ENCODE results near the gene CPTP.

Gene CPTP

DNA sequence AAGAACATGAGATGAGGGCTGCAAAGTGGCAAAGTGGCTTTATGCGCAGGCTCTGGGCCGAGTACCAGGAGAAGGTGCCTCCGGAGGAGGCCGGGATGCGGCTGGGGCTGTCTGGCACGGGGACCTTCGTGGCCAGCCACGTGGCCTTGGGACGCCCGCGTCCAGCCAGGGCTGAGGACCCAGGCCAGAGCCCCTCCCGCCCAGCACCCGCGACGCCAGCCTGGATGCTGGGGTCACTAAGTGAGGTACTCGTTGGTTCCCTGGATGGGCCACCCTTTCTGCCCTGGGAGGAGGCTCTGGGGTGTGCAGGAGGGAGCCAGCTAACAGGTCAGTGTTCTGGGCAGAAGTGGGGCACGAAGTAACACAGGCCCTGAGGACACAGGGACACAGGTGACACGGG lies 31.8 kb upstream of the CPTP start:
- no peak for DNase-seq

DNA sequence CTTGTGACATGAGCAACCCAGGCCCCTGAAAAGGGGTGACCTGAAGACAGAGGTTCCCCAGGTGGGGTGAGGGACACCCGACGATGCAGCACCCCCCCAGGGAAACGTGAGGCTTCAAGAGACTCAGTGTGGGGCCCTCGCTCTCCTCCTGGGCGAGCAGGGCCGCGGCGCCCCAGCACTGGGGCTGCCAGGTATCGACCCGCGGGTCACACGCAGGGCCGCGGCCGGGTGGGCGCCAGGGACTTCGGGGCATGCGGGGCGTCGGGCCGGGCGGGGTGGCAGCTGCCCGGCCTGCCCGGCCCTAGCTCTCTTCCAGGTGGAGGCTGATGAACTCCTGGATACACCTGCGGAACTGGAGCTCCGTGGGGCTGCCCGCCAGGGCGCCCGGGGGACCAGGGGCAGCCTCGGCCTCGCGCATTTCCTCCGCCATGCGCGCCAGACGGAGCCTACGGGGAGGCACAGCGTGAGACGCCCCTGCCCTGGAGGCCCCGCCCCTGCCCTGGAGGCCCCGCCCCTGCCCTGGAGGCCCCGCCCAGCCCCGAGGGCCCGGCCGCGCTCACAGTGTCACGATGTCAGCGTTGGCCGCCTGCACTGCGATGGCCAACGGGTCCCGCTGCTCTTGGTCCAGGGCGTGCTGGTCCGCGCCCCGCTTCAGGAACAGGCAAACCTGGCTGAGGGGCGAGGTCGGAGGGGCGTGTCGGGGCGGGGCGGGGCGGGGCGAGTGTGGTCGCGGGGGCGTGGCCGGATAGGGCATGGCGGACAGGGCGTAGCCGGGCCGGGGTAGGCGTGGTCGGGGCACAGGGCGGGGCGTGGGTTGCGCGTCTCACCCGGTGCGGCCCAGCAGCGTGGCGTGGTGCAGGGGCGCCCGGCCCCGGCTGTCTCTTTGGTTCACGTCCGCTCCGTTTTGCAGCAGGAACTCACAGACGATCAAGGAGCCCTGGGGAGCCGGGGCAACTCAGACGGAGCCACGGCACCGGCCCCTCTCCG lies 31.0 kb upstream of the CPTP start:
- DNase-seq = no peak

DNA sequence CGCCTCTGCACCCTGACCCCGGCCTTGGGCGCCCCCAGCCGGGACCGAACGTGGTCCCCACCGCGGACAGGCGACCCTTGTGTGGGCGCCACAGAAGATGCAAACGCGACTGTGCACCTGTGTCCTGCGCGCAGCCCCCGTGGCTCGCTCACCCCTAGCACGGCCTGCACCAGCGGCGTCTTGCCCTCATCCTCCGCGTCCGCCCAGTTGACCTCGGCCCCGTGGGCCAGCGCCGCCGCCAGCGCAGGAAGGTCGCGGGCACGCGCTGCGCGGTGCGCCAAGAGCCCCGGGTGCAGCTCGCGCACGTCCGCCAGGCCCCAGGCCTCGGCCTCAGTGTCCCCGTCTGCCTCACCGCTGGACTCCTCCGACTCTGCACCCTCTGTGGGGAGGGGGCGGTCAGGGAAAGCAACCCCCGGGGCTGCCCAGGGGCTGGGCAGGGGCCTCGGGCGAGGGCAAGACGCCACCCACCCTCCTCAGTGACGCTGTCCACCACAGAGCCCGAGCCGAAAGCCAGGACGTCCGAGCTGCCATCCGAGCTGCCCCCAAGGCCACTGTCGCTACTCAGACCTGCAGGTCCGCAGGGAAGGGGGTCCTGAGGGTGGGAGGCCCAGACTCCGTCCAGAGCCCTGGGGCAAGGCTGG lies 30.2 kb upstream of the CPTP start:
- no peak for DNase-seq

DNA sequence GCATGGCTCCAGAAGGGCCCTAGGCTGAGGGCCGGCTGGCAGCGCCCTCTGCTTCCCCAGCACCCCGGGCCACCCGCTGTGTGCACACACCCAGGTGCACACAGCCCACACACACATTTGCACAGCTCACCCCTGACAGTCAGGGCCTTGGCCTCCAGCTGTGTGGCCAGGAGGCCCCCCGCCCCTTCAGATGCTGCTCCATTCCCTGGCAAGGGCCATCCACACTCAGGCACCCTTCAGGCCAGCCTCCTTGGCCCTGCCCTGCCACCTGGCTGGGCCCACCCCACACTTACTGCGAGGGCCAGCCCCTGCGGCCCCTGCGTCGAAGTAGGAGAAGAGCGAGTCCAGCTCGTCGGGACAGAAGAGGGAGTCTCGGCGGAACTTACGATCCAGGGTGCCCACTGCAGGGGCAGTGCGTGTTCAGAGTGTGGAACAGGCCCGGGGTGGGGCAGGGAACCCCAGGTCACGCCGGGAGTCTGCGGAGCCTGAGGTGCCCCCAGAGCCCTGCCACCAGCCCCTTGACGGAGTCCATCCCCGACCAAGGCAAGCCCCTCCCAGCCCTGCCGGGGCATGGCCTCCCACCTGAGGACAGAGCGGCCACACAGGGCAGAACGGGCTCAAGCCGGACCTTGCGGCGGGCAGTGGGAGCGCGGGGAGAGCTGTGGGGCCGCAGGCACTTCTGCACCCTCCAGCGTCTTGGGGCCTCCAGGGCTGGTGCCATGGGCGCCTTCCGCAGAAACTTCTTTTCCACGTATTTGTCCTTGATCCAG lies 29.3 kb upstream of the CPTP start:
- DNase-seq = no peak

DNA sequence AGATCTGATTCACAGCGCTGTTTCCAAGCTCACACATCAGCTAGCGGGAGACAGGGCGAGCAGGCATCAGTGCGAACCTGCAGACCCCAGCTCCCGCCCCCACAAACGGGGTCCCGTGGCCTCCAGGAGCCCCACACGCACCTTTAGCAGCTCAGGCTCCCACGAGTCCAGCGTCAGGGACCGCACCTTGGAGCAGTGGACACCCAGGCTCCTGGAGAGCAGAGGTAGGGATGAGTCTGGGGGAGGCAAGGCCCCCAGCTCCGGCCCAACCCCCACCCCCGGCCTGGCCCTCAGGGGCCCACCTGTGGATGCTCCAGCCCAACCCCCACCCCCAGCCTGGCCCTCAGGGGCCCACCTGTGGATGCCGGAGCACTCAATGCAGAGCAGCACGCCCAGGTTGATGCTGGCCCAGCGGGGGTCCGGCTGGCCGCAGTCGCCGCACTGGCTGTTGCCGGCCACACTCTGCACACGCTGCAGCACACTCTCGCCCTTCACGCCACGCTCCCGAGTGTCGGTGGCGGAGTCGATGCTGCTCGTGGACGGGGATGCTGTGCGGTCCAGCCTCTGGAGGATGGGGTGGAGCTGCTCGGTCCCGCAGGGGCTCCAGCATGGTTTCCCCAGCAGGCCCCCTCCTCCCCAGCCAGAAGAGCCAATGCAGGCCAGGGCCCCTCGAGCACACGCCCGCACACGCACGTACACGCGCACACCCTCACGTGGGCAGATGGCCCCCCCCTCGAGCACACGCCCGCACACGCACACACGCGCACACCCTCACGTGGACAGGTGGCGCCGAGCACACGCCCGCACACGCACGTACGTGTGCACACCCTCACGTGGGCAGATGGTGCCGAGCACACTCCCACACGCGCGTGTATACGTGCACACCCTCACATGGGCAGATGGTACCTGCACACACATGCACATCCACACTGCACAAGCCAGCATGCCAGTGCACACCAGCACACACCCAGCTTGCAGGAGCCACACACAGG lies 28.2 kb upstream of the CPTP start:
- no peak for DNase-seq

DNA sequence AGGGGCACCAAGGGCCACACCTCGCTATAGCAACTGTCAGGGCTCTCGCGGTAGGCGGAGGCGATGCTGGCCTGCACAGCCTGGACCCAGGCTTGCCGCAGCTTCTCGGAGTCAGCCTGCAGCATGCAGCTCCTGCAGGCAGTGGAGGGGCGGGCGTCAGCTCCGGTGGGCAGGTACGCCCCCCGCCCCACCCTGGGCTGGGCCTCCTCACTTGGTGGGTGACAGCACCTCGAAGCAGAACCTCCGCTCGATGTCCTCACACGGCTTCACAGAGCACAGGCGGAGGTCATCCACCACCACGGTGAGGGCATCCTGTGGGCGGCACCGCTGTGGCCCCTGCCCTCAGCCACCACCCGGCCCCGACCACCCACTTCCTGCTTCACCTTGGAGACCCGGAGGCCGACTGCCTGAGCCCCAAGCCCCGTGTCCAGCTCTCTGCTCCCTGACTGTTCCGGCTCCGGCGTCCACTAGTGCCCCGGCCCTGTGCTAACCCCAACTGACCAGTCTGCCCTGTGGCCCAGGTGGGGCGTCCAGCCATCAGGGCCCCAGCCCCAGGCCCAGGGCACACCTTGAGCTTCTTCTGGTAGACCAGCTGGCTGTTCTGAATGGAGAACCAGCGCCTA lies 26.7 kb upstream of the CPTP start:
- DNase-seq = no peak

DNA sequence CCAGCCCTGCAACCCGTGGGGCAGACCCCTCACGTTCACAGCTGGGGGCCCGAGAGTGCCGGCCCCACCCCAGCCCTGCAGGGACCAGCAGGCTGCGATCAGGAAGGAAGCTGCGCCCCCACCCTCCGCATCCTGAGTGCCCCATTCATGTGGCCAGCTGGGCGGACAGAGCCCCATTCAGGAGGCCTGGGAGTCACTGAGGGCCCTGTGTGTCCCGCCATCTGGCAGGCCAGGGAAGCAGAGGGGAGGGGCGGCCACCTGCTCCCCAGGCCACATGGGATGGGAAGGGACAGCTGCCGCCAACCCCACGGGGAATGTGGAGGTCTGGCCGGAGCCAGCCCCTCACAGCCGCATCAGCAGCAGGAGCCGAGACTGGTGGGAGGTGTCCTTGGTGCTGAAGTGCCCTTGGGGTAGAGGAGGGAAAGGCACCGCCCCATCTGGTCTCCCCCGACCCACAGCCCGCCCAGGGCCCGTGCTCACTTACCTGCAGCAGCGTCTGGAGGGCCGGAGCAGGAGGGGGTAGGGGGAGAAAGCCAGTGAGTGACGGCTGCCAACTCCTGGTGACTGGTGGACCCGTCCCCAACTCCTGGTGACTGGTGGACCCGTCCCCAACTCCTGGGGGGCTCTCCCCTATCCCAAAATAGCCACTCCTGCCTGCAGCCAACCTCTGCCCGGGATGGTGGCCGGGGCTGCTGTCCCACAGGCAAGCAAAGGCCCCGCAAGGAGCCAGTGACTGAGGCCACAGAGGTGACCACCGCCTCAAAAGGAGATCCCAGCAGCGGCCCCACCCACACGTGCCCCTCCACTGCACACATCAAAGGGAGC lies 25.5 kb upstream of the CPTP start:
- no peak for DNase-seq

DNA sequence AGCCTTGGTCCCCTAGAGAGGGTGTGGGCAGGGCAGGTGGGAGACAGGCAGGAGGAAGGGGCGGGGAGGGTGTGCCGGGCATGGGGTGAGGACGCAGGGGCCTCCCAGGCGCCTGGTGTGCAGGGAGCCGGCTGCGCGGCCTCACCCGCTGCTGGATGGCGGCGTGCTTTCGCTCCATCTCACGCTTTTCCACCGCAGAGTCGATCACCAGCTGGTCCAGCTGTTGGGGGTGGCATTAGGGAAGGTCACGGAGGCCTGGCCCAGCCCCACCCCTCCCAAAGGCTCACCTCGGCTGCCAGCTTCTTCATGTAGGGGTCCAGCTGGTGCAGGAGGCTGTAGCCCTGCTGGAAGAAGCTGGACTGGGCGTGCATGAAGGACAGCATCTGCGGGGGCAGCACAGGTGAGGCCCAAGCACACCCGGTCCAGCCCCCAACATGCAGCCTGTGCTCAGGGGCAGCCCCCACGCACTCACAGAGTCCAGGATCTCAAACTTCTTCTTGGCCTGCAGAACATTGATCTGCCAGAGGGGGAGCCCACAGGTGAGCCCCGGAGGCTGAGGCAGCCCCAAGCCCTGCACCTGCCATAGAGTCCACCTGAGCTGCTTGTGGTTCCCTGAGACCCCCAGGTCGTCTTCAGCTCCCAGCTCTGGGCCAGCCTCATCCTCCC lies 24.8 kb upstream of the CPTP start:
- no peak for DNase-seq

DNA sequence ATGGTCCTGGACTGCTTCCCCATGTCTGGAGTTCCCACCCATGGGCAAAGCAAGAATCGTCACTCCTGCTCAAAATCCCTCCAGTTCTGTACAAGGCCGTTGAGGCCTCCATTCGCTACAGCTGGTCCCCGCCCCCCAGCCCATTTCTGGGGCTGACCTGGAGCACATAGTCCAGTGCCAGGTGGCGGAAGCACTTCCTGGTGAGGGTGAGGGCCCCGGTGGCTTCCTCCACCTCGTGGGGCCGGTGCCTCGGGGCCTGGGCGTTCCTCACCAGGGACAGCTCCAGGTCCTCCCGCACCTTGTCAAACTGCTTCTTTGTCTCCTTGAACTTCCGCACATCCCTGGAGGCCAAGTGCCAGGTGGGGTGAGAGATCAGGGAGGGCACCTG lies 24.3 kb upstream of the CPTP start:
- no peak for DNase-seq

DNA sequence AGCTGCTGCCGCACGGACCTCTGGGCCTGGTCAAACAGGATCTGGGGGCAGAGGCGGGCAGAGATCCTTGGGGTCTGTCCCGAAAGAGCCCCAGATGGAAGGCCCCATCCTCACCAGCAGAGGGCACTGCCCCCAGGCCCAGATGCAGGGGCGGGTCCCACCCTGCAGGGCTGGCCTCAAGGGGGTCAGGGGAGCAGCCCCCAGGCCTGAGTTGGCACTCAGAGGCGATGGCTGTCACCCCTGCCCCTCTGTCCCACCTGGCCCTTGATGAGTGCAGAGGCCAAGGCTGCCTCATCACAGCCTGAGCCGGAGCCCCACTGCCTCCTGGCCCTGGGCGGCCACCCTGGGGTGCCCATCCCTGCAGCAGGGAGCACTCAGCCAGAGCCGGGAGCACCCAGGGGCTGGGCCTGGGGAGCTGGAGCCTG lies 22.6 kb upstream of the CPTP start:
- DNase-seq = no peak

DNA sequence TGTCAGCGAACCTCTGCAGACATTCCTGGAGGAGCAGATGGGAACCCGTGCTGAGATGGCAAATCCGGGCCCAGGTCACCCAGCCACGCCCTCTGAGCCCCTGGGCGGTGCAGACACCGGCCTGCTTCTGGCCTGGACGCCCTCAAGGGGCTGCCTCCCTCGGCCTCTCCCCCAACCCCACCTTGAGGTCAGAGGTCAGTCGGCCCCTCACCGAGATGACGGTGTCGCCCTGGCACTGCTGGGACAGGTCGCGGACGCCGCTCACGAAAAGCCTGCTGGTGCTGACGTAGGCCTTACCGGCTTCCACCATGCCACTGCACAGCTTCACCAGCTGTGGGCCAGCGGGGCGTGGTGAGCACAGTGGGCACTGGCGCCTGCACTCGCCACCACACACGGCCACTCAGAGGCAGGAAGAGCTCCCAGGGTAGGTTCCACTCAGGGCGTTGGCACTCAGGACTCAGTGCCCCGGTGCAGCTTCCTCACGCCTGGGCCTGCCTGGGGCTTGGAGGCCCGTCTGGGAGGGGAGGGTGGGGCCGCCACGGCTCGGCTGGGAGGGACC lies 21.6 kb upstream of the CPTP start:
- no peak for DNase-seq

DNA sequence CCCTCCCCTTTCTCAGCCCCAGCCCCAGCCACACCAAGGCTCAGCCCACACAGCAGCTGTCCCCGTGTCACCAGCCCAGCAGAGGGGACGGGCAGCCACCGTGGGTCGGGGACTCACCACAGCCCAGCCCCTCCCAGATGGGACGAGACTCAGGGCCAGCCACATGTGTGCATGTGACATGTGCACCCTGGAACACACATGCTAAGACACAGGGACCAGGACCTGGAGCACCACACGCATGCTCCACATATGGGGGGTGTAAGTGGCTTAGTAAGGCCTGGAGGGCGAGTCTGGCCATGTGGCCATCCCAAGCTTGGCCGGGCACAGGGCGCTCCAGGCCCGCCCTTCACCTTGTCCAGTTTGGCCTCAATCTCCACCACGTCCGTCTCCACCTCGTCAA lies 20.9 kb upstream of the CPTP start:
- DNase-seq = no peak

DNA sequence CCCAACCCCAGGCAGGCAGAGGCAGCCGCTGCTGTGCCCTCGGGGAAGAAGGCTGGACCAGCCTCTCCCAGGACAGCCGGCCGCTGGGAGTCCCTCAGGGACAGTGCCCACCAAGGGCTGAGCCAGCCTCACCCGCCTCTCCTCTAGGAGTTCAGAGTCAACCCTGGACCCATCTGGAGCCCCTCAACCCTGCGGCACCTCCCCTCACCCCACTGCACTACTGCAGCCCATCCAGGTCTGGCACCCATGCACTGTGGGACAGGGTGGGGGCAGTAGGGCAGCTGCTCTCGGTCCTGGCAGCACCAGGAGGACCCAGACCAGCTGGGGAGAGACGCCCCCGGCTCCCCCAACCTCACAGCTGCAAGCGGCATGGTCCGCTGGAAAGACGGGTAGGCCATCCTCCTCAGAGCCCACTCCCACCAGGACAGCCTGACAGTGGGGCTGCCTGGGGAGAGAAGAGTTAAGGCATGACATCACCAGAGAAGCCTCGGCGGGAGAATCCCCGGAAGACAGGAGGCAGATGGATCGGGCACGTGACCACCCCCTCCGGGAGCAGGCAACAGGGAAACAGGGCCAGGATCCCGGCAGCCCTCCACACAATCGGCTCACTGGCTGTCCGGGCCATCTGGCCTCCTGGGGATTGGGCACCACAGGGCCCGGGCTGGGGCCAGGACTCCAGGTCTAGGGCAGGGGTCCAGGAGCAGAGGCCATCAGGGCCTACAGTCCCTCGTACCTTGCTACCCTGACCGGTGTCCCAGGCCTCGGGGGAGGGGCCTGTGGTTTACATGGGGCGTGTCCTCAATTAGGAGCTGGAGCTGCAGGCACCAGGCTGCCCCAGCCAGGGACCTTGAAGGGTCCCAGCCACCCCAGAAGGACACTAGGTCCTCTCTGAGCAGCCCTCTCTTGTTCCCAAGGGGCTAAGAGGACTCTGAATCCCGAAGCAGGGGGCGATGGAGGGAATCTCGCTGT lies 20.0 kb upstream of the CPTP start:
- peak; percentile 41 for DNase-seq

DNA sequence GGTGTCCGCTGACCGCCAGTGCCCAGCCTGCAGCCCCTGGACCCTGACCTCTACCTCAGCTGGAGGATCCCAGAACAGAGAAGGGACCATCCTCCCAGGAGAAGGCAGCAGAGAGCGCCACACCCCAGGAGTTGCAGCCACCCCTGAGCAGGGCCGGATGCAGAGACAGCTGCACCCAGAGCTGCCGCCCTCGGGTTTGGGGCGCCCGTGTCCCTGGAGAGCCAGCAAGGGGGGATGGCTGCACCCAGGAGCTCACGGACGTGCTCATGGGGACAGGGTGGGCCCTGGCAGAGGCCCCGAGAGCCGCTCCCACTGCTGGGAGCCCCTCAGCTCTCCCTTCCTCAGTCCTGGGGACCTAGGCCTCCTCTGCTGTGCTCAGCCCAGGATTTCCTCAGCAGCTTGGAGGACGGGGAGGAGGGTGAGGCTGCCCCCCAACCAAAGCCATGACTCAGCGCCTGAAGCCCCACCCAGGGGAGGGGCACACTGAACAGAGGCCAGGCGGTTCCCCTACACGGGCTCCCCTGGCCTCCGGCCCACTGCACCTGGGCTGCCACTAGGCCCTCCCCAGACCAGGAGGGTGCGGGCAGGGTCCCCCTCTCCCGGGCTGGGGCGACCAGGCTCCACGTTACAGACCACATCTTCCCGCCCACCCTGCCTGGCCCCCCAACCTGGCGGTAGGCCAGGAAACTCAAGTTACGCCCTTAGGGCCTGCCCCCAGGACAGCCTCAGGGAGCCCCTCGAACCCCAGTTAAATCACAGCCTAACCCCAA lies 19.1 kb upstream of the CPTP start:
- peak; percentile 16 for DNase-seq

DNA sequence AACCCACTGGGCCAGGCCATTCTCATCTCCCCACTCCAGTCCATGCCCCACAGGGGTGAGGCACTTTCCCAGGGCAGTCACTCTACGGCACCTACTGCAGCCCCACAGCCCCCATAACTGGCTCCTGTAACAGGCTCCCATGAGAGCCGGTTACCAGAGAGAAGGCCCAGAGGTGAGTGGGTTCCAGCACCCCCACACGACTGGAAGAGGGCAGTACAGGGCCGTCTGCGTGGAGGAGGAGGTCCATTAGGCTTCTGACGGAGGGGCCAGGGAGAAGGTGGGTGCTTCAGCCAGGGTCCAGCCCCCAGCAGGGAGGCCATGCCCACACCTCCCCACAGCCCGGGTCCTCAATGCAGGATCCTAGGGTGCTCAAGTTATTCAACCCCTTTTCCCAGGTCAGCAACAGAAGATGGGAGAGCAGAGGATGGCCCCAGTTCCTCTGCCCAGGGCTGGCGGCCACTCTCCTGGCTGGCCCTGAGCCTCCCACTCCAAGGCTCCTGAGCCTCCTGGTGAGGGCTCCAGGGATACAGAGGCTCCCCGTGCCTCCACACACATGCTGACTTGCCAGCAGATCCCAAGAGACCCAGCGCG lies 18.4 kb upstream of the CPTP start:
- no peak for DNase-seq

DNA sequence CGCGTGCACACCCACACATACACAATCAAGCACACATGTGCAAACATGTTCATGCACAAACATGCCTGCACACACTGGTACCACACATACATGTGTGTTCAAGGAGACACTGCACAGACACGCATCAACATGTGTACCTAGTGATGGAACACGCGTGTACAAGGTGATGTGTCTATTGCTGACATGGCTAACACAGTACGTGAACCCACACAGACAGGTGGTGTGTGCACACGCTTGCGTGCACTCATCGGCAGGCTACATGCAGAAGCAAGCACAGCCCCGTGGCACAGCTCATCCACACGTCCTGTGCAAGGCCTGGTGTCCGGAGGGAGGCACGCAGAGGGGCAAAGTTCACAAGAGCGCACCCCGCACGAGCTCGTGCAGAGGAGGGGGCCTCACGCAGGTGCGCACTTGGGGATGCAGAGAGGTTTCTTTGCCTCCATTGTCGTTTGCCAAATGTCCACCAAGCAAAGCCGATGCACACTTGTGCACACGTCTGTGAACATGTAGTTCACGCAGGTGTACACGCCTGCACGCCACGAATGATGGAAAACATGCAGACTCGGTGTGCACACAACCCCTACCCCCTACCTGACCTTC lies 17.8 kb upstream of the CPTP start:
- DNase-seq = no peak
